MCF 10A (cell line): ENCODE results near the gene NTRK2. TPM values are rescaled to one million over a fixed set of nuclear protein-coding genes. Genes with fewer than 3 reads are reported as not detected.

Experiments
- BruUV-seq: library from RNA; stranded (reverse); fragments of 400-500 nt; replicated peaks from 2 replicates; lab custom pipeline; 2021; lab: Mats Ljungman, UMichigan
- CTCF ChIA-PET: fragments of 300-600 bp; sonication (Branson Sonifier 250); formaldehyde crosslinking; extraction: SDS; loops from one replicate; lab custom pipeline; 2021; ENCODE audit warnings: antibody characterized with exemption, inconsistent platforms; lab: Yijun Ruan, JAX
- POLR2A ChIA-PET: fragments of 300-600, 350-650 bp; sonication (Branson Sonifier 250); formaldehyde crosslinking; extraction: SDS; loops from one replicate; lab custom pipeline; 2020; ENCODE audit warnings: antibody characterized with exemption, inconsistent platforms; lab: Yijun Ruan, JAX
- DNase-seq: peaks from one replicate; pipeline ENCODE4 v3.0.0-alpha.2; 2018; ENCODE audit not compliant: unreplicated experiment
- H3K27ac Mint-ChIP-seq: one replicate; pipeline ENCODE4 v1.8.0; 2022; ENCODE audit warnings: mild to moderate bottlenecking, low read depth, mixed read lengths; ENCODE audit not compliant: unreplicated experiment
- H3K27me3 Mint-ChIP-seq: one replicate; pipeline ENCODE4 v1.8.0; 2022; ENCODE audit warnings: mixed read lengths; ENCODE audit not compliant: insufficient read depth, unreplicated experiment
- H3K36me3 Mint-ChIP-seq: one replicate; pipeline ENCODE4 v1.8.0; 2022; ENCODE audit warnings: mild to moderate bottlenecking, moderate library complexity, mixed read lengths; ENCODE audit not compliant: insufficient read depth, unreplicated experiment
- H3K4me1 Mint-ChIP-seq: one replicate; pipeline ENCODE4 v1.8.0; 2022; ENCODE audit warnings: mixed read lengths; ENCODE audit not compliant: insufficient read depth, unreplicated experiment
- H3K4me3 Mint-ChIP-seq: one replicate; pipeline ENCODE4 v1.8.0; 2022; ENCODE audit warnings: mild to moderate bottlenecking, moderate library complexity, mixed read lengths; ENCODE audit not compliant: unreplicated experiment
- H3K9me3 Mint-ChIP-seq: one replicate; pipeline ENCODE4 v1.8.0; 2022; ENCODE audit warnings: mixed read lengths; ENCODE audit not compliant: unreplicated experiment
- CTCF ChIP-seq: fragments of 200-600 bp; IDR thresholded peaks from one replicate; pipeline ENCODE4 v1.8.0; 2022; ENCODE audit warnings: antibody characterized with exemption, mild to moderate bottlenecking; ENCODE audit not compliant: unreplicated experiment
- intact Hi-C: fragments of 100-400 bp; cut with micrococcal nuclease; formaldehyde crosslinking; loops from 2 replicates; pipeline ENCODE4 v1.14.1; 2022
- total RNA-seq: library from RNA; stranded (reverse); gene quantifications from 2 replicates; pipeline ENCODE4 v1.2.3, GENCODE V29; 2022

Gene NTRK2
- total RNA-seq, 1 experiment from 2014 or later = not detected

GRCh38 chr9:84829997-84830696 lies 160.6 kb downstream of the NTRK2 start:
- intact Hi-C loops = no loop called here
- no peaks in the 10 kb centered on the region for H3K4me1 Mint-ChIP-seq
- ChIA-PET POLR2A (no interaction called here), CTCF (interaction anchor here (0.7 to 1.3 kb wide), 2 partner anchors 20 to 132 kb away, joined by 3 read pairs; no protein-coding TSS in a partner anchor)
- BruUV-seq = no TSS peak
- no peak for DNase-seq
- no peak for TF ChIP-seq CTCF
- no peak overlapping the region for H3K27ac Mint-ChIP-seq
- H3K27me3 Mint-ChIP-seq = no peaks in the 10 kb centered on the region
- peaks cover 5% of the 10 kb centered on the region for H3K9me3 Mint-ChIP-seq
- H3K36me3 Mint-ChIP-seq = no peaks in the 10 kb centered on the region
- no peak overlapping the region for H3K4me3 Mint-ChIP-seq

GRCh38 chr9:84831377-84831776 lies 161.8 kb downstream of the NTRK2 start:
- ChIA-PET CTCF (interaction anchor here (0.6 kb wide), 1 partner anchor 339 kb away, joined by 3 read pairs; no protein-coding TSS in a partner anchor), POLR2A (no interaction called here)
- BruUV-seq = no TSS peak
- H3K36me3 Mint-ChIP-seq = no peaks in the 10 kb centered on the region
- intact Hi-C loops = no loop called here
- no peaks in the 10 kb centered on the region for H3K9me3 Mint-ChIP-seq
- no peaks in the 10 kb centered on the region for H3K27me3 Mint-ChIP-seq
- TF ChIP-seq CTCF = no peak
- H3K27ac Mint-ChIP-seq = no peak overlapping the region
- DNase-seq = no peak
- no peaks in the 10 kb centered on the region for H3K4me1 Mint-ChIP-seq
- H3K4me3 Mint-ChIP-seq = no peak overlapping the region

GRCh38 chr9:84832453-84832852 lies 162.9 kb downstream of the NTRK2 start:
- POLR2A ChIA-PET = interaction anchor here (0.6 kb wide), 1 partner anchor 118 kb away, joined by 3 read pairs; no protein-coding TSS in a partner anchor
- no peaks in the 10 kb centered on the region for H3K4me1 Mint-ChIP-seq

More at GRCh38 chr9:84832453-84832852, 162.9 kb downstream of the NTRK2 start:
- no peaks in the 10 kb centered on the region for H3K27me3 Mint-ChIP-seq
- intact Hi-C loops = no loop called here
- no peak for TF ChIP-seq CTCF
- H3K9me3 Mint-ChIP-seq = no peaks in the 10 kb centered on the region
- H3K27ac Mint-ChIP-seq = peak overlapping the region; percentile 44
- no peaks in the 10 kb centered on the region for H3K36me3 Mint-ChIP-seq
- BruUV-seq = no TSS peak
- CTCF ChIA-PET = interaction anchor here (0.6 to 1.0 kb wide), 2 partner anchors 43 to 135 kb away, joined by 3 read pairs; no protein-coding TSS in a partner anchor
- DNase-seq = no peak
- H3K4me3 Mint-ChIP-seq = no peak overlapping the region
